NB4 (cell line): Measurements from ENCODE around the gene CWC27.

ENCODE experiments used
- MAX ChIP-seq: IDR thresholded peaks from 2 replicates; pipeline ENCODE4 v1.6.1; 2011; ENCODE audit warnings: low read depth, low read length
- MYC ChIP-seq: IDR thresholded peaks from 2 replicates; pipeline ENCODE4 v1.6.1; 2011; ENCODE audit warnings: low read depth, low read length
- POLR2A ChIP-seq: IDR thresholded peaks from 2 replicates; pipeline ENCODE4 v1.6.1; 2011; ENCODE audit warnings: mild to moderate bottlenecking; ENCODE audit not compliant: insufficient read length; ENCODE audit errors: extremely low read depth
- TF ChIP-seq, protein P1 (sequence below): IDR thresholded peaks from one replicate; pipeline ENCODE4 v1.5.1; 2012; ENCODE audit warnings: low read depth, low read length

DNA sequence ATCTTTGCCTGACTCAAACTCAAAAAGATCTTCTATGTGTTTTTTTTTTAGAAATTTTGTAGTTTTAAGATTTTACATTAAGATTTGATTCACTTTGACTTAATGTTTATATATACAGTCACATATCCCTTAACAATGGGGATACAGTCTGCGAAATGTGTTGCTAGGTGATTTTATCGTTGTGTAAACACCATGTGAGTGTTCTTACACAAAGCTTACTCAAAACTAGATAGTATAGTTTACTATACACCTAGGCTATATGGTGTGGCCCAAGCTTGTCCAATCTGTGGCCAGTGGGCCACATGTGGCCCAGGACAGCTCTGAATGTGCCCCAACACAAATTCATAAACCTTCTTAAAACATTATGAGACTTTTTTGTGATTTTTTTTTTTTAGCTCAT is 131.9 kb downstream of the CWC27 start:
- TF ChIP-seq, protein P1, sequence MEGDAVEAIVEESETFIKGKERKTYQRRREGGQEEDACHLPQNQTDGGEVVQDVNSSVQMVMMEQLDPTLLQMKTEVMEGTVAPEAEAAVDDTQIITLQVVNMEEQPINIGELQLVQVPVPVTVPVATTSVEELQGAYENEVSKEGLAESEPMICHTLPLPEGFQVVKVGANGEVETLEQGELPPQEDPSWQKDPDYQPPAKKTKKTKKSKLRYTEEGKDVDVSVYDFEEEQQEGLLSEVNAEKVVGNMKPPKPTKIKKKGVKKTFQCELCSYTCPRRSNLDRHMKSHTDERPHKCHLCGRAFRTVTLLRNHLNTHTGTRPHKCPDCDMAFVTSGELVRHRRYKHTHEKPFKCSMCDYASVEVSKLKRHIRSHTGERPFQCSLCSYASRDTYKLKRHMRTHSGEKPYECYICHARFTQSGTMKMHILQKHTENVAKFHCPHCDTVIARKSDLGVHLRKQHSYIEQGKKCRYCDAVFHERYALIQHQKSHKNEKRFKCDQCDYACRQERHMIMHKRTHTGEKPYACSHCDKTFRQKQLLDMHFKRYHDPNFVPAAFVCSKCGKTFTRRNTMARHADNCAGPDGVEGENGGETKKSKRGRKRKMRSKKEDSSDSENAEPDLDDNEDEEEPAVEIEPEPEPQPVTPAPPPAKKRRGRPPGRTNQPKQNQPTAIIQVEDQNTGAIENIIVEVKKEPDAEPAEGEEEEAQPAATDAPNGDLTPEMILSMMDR: no peak
- TF ChIP-seq POLR2A (no peak), MYC (no peak), MAX (no peak)
